ENCODE data around the gene TLR1.

Gene TLR1

GRCh38 chr4:38751341-38752010 lies 53.1 kb downstream of the TLR1 start:
- peaks cover 25% of the 10 kb centered on the region for H3K9me3 Mint-ChIP-seq
- H3K36me3 Mint-ChIP-seq (ENCODE audit: low read depth) = peaks cover 16% of the 10 kb centered on the region
- peaks cover 6% of the 10 kb centered on the region for H3K27me3 Mint-ChIP-seq (ENCODE audit: low read depth)
- H3K27ac Mint-ChIP-seq = no peak overlapping the region
- no peak overlapping the region for H3K4me3 Mint-ChIP-seq
- peaks cover 12% of the 10 kb centered on the region for H3K4me1 Mint-ChIP-seq (ENCODE audit: low read depth)

GRCh38 chr4:38749336-38749735 lies 55.3 kb downstream of the TLR1 start:
- H3K4me1 Mint-ChIP-seq (ENCODE audit: low read depth) = peaks cover 12% of the 10 kb centered on the region
- H3K36me3 Mint-ChIP-seq (ENCODE audit: low read depth) = peaks cover 16% of the 10 kb centered on the region
- H3K4me3 Mint-ChIP-seq = no peak overlapping the region
- H3K27me3 Mint-ChIP-seq (ENCODE audit: low read depth) = peaks cover 6% of the 10 kb centered on the region
- peaks cover 26% of the 10 kb centered on the region for H3K9me3 Mint-ChIP-seq
- no peak overlapping the region for H3K27ac Mint-ChIP-seq

GRCh38 chr4:38747629-38748028 lies 57.0 kb downstream of the TLR1 start:
- no peak overlapping the region for H3K27ac Mint-ChIP-seq
- peaks cover 11% of the 10 kb centered on the region for H3K27me3 Mint-ChIP-seq (ENCODE audit: low read depth)
- H3K36me3 Mint-ChIP-seq (ENCODE audit: low read depth) = peaks cover 16% of the 10 kb centered on the region
- H3K4me3 Mint-ChIP-seq = no peak overlapping the region
- peaks cover 18% of the 10 kb centered on the region for H3K4me1 Mint-ChIP-seq (ENCODE audit: low read depth)
- H3K9me3 Mint-ChIP-seq = peaks cover 26% of the 10 kb centered on the region

Data from T-helper 1 cell treated with Interleukin-12 subunit alpha and Interleukin-12 subunit beta and Interleukin-4 antibody, amounts not matched to agents 30 μg/mL and 1 μg/mL, for 36 hours (primary cell).